Keratinocyte (primary cell): ENCODE measurements around the gene DACH1.

ENCODE experiments used
- EZH2 ChIP-seq: IDR thresholded peaks from one replicate; pipeline ENCODE4 v1.6.1; 2012; ENCODE audit warnings: inconsistent platforms, mild to moderate bottlenecking, low read length, moderate library complexity
- TF ChIP-seq, protein P1 (sequence below), 3 experiments: IDR thresholded peaks in 1 of 3; conservative IDR thresholded peaks in 1 of 3; optimal IDR thresholded peaks in 1 of 3; 2 replicates in 2 of 3; 3 replicates in 1 of 3; pipeline versions ENCODE3 to v1.5.1; 2011; ENCODE audit warnings: low read length in 3 of 3, mild to moderate bottlenecking in 3 of 3, moderate library complexity in 2 of 3, control low read depth in 1 of 3, inconsistent platforms in 1 of 3; ENCODE audit not compliant: insufficient read depth in 2 of 3; ENCODE audit errors: extremely low read depth in 1 of 3

DNA sequence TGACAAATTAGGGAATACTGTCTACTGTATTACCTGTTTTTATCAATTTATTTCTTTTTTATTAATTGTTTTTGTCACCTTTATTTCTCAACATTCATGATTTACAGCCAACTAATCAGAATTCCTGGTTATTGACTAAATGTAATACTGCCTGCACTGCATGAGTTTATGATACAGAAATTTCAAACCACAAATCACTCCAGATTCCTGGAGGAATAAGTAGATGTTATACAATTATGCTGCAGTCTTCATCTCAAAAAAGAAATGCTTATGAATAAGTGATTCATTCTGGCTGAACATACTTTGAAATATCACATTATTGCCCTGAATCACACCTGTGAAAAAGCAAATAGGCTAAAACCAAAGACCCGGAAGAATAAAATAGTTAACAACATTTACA is 249.7 kb downstream of the DACH1 start:
- TF ChIP-seq, protein P1, sequence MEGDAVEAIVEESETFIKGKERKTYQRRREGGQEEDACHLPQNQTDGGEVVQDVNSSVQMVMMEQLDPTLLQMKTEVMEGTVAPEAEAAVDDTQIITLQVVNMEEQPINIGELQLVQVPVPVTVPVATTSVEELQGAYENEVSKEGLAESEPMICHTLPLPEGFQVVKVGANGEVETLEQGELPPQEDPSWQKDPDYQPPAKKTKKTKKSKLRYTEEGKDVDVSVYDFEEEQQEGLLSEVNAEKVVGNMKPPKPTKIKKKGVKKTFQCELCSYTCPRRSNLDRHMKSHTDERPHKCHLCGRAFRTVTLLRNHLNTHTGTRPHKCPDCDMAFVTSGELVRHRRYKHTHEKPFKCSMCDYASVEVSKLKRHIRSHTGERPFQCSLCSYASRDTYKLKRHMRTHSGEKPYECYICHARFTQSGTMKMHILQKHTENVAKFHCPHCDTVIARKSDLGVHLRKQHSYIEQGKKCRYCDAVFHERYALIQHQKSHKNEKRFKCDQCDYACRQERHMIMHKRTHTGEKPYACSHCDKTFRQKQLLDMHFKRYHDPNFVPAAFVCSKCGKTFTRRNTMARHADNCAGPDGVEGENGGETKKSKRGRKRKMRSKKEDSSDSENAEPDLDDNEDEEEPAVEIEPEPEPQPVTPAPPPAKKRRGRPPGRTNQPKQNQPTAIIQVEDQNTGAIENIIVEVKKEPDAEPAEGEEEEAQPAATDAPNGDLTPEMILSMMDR (optimal IDR thresholded peaks at IDR 0.05 in 1 of 3, IDR thresholded peaks at IDR 0.05 in 1 of 3, conservative IDR thresholded peaks at IDR 0.05 in 1 of 3; ENCODE audit: extremely low read depth in 1 of 3, insufficient read depth in 2 of 3, low read length in 3 of 3) = no peak
- no peak for TF ChIP-seq EZH2
